DMS 273 (cell line): ENCODE results near the gene TP53BP2.
"Not testable (repeated sequence)": the region's sequence is repeated elsewhere in the genome, so short reads cannot be mapped to it uniquely, and the experiment has no call there.

ENCODE experiments used
- DNase-seq: peaks from one replicate; lab custom pipeline; 2025; ENCODE audit not compliant: unreplicated experiment; lab: John Stamatoyannopoulos, UW

Gene TP53BP2, protein sequence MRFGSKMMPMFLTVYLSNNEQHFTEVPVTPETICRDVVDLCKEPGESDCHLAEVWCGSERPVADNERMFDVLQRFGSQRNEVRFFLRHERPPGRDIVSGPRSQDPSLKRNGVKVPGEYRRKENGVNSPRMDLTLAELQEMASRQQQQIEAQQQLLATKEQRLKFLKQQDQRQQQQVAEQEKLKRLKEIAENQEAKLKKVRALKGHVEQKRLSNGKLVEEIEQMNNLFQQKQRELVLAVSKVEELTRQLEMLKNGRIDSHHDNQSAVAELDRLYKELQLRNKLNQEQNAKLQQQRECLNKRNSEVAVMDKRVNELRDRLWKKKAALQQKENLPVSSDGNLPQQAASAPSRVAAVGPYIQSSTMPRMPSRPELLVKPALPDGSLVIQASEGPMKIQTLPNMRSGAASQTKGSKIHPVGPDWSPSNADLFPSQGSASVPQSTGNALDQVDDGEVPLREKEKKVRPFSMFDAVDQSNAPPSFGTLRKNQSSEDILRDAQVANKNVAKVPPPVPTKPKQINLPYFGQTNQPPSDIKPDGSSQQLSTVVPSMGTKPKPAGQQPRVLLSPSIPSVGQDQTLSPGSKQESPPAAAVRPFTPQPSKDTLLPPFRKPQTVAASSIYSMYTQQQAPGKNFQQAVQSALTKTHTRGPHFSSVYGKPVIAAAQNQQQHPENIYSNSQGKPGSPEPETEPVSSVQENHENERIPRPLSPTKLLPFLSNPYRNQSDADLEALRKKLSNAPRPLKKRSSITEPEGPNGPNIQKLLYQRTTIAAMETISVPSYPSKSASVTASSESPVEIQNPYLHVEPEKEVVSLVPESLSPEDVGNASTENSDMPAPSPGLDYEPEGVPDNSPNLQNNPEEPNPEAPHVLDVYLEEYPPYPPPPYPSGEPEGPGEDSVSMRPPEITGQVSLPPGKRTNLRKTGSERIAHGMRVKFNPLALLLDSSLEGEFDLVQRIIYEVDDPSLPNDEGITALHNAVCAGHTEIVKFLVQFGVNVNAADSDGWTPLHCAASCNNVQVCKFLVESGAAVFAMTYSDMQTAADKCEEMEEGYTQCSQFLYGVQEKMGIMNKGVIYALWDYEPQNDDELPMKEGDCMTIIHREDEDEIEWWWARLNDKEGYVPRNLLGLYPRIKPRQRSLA

GRCh38 chr1:223845810-223846682 is at the start of gene TP53BP2:
TSS of gene TP53BP2 (minus strand) at chr1:223845947. CDS start at chr1:223845680, 267 bp downstream.
- DNase-seq = peak; percentile 96

- not testable (repeated sequence) for DNase-seq
These were observed 44.7 kb upstream of the TP53BP2 start for GRCh38 chr1:223890494-223890893.

- DNase-seq = not testable (repeated sequence)
These were observed 43.6 kb upstream of the TP53BP2 start for GRCh38 chr1:223889319-223889718.

DNA sequence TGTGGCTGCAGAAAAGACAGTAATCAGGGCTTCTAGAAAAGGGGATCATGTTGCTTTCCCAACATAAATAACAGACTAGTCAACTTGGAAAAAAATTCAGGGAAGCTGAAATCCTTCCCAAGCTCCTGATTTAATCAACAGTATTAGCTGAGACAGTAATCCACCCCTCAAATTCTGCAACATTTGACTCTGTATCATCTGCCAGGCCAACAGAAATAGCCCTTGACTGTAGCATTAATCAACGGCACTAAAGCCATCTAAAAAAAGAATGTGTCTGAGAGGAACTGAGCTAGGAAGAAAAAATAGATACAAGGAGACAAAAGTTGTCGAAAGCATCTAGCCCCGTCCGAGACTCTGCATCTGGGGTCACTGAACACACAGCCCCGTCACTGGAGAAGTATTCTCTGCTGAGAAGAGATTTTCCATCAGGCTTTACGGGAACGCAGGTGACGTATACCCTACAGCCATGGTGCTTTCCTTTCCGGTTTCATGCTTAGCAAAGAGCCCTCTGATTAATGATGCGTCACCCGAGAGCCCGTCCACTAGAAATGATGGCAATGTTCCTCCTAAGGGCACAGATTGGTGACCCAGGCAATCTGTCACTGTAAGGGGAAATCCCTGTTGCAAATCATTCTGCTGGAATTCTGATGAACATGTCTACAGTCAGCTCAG is 42.1 kb upstream of the TP53BP2 start:
- DNase-seq = no peak

DNA sequence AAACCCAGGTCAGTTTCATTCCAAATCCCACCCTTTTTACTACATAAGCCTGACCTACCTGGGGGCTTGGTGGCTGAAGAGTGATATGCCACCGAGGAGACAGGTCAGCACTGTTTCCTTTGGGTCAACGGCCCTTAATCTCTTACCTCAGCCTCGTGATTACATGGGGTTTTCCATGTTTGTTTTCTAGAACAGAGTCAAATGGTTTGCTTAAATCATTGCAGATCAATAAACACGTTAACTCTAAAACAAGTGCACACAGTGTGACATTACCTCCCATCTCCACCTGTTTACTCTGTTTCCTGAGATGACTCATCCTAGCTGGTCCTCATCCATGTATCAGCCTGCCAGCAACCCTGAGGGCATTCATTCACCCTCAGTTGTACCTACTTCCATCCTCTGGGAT is 40.8 kb upstream of the TP53BP2 start:
- no peak for DNase-seq

- no peak for DNase-seq
These were observed 39.9 kb upstream of the TP53BP2 start for GRCh38 chr1:223885614-223886013.

DNA sequence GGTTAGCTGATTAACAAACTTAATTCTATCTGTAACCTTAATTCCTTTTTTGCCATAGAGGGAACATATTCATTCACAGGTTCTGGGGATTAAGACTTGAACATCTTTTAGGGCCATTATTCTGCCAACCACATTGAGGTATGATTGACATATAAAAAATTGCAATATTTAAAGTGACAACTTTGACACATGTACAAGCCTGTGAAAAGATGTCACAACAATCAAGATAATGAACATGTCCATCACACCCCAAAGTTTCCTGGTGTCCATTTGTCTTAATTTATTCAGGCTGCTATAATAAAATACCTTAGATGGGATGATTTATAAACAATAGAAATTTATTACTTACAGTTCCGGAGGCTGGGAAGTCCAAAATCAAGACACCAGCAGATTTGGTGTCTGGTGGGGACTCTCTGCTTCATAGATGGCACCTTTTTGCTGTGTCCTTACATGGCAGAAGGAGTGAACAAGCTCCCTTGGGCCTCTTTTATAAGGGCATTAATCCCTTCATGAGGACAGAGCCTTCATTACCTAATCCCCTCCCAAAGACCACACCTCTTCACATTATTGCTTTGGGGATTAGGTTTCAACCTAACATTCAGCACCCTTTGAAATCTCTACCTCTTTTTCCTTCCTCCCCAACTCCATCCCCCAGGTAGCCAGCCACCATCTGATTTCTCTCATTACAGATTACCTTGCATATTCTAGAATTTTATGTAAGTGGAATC is 33.0 kb upstream of the TP53BP2 start:
- no peak for DNase-seq

- DNase-seq = no peak
These were observed 32.1 kb upstream of the TP53BP2 start for GRCh38 chr1:223877804-223878203.

- DNase-seq = no peak
These were observed 30.8 kb upstream of the TP53BP2 start for GRCh38 chr1:223876590-223876989.

GRCh38 chr1:223873044-223873443 is 27.3 kb upstream of the TP53BP2 start:
- no peak for DNase-seq

DNA sequence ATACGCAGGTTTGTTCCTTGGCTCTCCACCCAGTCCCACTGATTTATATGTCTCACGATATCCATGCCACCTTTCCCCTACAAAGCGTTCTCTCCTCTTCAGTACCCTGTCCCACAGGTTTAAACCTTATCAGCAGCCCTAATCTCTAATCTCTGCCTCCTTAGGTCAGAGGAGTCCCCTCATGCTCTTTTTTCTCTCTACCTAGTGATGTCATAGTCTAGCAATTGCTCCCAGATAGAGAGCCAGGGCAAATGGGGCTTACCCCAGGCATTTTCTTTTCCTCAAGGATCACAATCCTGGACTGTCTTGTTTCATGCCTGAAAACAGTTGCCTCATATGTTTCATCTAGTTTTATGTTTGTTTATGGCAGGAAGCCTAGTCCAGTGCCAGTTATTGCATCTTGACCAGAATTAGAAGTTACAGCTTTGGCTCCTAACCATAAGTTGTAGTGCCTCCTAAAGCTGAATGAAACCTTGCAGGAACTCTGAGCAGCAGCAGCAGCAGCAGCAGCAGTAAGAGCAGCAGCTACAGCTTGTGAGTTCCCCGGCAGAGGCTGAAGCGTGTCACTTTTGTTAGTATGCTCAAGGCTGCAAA is 26.7 kb upstream of the TP53BP2 start:
- no peak for DNase-seq

GRCh38 chr1:223870617-223871574 is 25.1 kb upstream of the TP53BP2 start:
- DNase-seq = no peak

- not testable (repeated sequence) for DNase-seq
These were observed 19.0 kb upstream of the TP53BP2 start for GRCh38 chr1:223864599-223865368.

DNA sequence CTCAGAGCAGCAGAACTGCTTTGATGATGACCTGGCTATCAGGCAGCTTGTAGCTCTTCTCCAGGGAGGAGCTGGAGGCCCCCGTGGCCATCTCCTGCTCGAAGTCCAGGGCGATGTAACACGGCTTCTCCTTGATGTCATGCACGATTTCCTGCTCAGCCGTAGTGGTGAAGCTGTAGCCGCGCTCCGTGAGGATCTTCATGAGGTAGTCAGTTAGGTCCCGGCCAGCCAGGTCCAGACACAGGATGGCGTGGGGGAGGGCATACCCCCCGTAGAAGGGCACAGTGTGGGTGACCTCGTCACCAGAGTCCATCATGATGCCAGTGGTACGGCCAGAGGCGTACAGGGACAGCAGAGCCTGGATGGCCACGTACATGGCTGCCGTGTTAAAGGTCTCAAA is 18.3 kb upstream of the TP53BP2 start:
- DNase-seq = no peak

GRCh38 chr1:223861904-223862303 is 16.2 kb upstream of the TP53BP2 start:
- DNase-seq = no peak

DNA sequence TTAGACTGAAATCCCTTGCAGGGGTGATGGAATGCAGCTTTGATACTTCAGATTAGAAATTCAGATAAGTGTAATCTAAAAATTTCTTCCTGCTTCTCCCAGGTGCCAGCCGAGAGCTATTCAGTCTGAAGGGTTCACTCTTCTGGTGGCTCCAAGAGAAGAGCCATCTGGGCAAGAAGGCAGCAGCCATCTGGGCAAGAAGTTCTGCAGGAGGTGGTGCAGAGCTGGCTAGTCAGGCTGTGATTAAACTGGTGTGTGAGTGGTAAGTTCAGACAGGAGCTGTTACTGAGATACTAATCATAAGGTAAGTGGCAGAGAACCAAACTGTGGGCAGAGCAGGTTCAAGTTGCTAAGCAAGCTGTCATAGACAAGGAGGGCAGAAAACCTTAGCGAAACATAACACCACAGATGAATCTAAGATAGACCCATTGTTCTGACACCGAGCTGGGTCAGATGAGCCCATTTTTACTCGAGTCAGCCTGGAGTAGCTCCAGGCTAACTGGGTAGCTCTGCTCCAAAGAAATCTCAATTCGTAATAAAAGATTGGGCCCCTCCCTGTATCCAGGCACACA is 14.4 kb upstream of the TP53BP2 start:
- DNase-seq = peak; percentile 94

DNA sequence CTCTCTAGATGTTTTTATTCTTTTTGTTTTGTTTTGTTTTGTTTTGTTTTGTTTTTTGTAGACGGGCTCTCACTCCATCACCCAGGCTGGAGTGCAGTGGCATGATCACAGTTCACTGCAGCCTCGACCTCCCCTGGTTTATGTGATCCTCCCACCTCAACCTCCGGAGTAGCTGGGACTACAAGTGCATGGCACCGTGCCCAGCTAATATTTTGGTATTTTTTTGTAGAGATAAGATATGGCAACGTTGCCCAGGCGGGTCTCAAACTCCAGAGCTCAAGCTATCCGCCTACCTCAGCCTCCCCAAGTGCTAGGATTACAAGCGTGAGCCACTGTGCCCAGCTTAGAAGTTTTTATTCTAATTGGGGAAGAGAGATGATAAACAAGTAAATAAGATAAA is 13.3 kb upstream of the TP53BP2 start:
- DNase-seq = no peak
